K562 (cell line): ENCODE measurements around the gene KISS1. TPM values are rescaled to one million over a fixed set of nuclear protein-coding genes. Genes with fewer than 3 reads are reported as not detected.
A peak's percentile ranks its signal among the peaks of the same experiment; 100 is the strongest.

ENCODE experiments used
- ATAC-seq: fragments of 200-7000 bp; cut with Tn5 transposase; 3 replicates; pipeline ENCODE4 v1.9.1; 2020; ENCODE audit warnings: moderate library complexity
- BruUV-seq: library from RNA; stranded (reverse); fragments of 400-500 nt; replicated peaks from 2 replicates; lab custom pipeline; 2021; lab: Mats Ljungman, UMichigan
- CTCF ChIA-PET: fragments of 300-600 bp; formaldehyde crosslinking; extraction: SDS; loops from one replicate; lab custom pipeline; 2021; ENCODE audit warnings: low intra/inter-chr PET ratio; lab: Yijun Ruan, JAX
- POLR2A ChIA-PET: fragments of 300-600, 350-650 bp; sonication (Branson Sonifier 250); formaldehyde crosslinking; extraction: SDS; loops from one replicate; lab custom pipeline; 2021; ENCODE audit warnings: antibody characterized with exemption, inconsistent platforms; lab: Yijun Ruan, JAX
- DNase-seq, 4 experiments: peaks; one replicate each; pipeline versions ENCODE4 v3.0.0 to v3.0.0-alpha.2; 2011 to 2018; ENCODE audit warnings: low spot score in 3 of 4, mixed read lengths in 3 of 4; ENCODE audit errors: extremely low read depth in 1 of 4
- FAIRE-seq: peaks from 2 replicates; lab custom pipeline; 2011; peaks lifted over from hg19 to GRCh38; lab: Jason Lieb, UNC
- H2AFZ ChIP-seq: 2 replicates; pipeline ENCODE4 v1.6.0; 2011; ENCODE audit warnings: low read depth, low read length, control low read depth, inconsistent platforms
- H3K27ac ChIP-seq: fragments of 200-600 bp; 3 replicates; pipeline ENCODE4 v1.8.0; 2011; ENCODE audit warnings: low read depth, mild to moderate bottlenecking, control low read depth, inconsistent platforms, low read length, moderate library complexity, mixed read lengths; ENCODE audit errors: extremely low read depth
- H3K27me3 ChIP-seq, 2 experiments: fragments of 300-600 bp in 1 of 2; 2 replicates in 1 of 2; 3 replicates in 1 of 2; pipeline versions ENCODE4 v1.6.0 to v1.8.0; 2011; ENCODE audit warnings: inconsistent platforms in 2 of 2, low read length in 2 of 2, mild to moderate bottlenecking in 1 of 2, mixed read lengths in 1 of 2, moderate library complexity in 1 of 2; ENCODE audit not compliant: control insufficient read depth in 2 of 2, insufficient read depth in 2 of 2
- H3K36me3 ChIP-seq: fragments of 300-600 bp; 3 replicates; pipeline ENCODE4 v1.8.0; 2011; ENCODE audit warnings: mild to moderate bottlenecking, low read length, inconsistent platforms; ENCODE audit not compliant: control insufficient read depth, insufficient read depth
- H3K4me1 ChIP-seq, 2 experiments: fragments of 200-600 bp in 1 of 2; replicated peaks in 1 of 2; 2 replicates in 1 of 2; 3 replicates in 1 of 2; pipeline versions ENCODE4 v1.5.1 to v1.8.0; 2011; ENCODE audit warnings: inconsistent platforms in 2 of 2, low read length in 2 of 2, mild to moderate bottlenecking in 1 of 2, mixed read lengths in 1 of 2, moderate library complexity in 1 of 2; ENCODE audit not compliant: control insufficient read depth in 2 of 2, insufficient read depth in 2 of 2
- H3K4me2 ChIP-seq: 2 replicates; pipeline ENCODE4 v1.6.1; 2011; ENCODE audit warnings: low read length, control low read depth, inconsistent platforms, mixed read lengths; ENCODE audit not compliant: insufficient read depth
- H3K4me3 ChIP-seq: fragments of 200-600 bp; sonication (generic), shearing (Covaris generic); 2 replicates; pipeline ENCODE4 v1.5.1; 2016; ENCODE audit warnings: control low read depth, inconsistent platforms
- H3K79me2 ChIP-seq: fragments of 200-600 bp; 3 replicates; pipeline ENCODE4 v1.8.0; 2011; ENCODE audit warnings: low read length, inconsistent platforms; ENCODE audit not compliant: control insufficient read depth, insufficient read depth
- H3K9ac ChIP-seq, 2 experiments: 2 replicates each; pipeline versions ENCODE4 v1.6.0 to v1.6.1; 2011; ENCODE audit warnings: low read depth in 2 of 2, low read length in 2 of 2, control low read depth in 1 of 2, inconsistent platforms in 1 of 2, mild to moderate bottlenecking in 1 of 2, mixed read lengths in 1 of 2; ENCODE audit not compliant: insufficient read depth in 1 of 2
- H3K9me1 ChIP-seq: one replicate; pipeline ENCODE4 v1.6.0; 2011; ENCODE audit warnings: inconsistent platforms, mild to moderate bottlenecking, low read length, moderate library complexity; ENCODE audit not compliant: control insufficient read depth, insufficient read depth
- H3K9me3 ChIP-seq: replicated peaks from 2 replicates; pipeline ENCODE4 v1.5.1; 2011; ENCODE audit warnings: low read depth, low read length, inconsistent platforms; ENCODE audit not compliant: control insufficient read depth, insufficient read depth
- H4K20me1 ChIP-seq: replicated peaks from 2 replicates; pipeline ENCODE4 v1.6.1; 2011; ENCODE audit warnings: low read length, inconsistent platforms, mixed read lengths; ENCODE audit not compliant: control insufficient read depth, insufficient read depth
- ARID1B ChIP-seq: fragments of 450-650 bp; IDR thresholded peaks from 2 replicates; pipeline ENCODE4 v1.6.1; 2016; ENCODE audit warnings: antibody characterized with exemption, mild to moderate bottlenecking, inconsistent platforms
- EGR1 ChIP-seq: fragments of 450-650 bp; conservative IDR thresholded peaks from 2 replicates; pipeline ENCODE4 v1.6.1; 2017; ENCODE audit warnings: mild to moderate bottlenecking
- KDM5B ChIP-seq: fragments of 200-600 bp; sonication (generic); IDR thresholded peaks from 2 replicates; pipeline ENCODE4 v1.6.1; 2012; ENCODE audit warnings: low read depth, mild to moderate bottlenecking, moderate library complexity, low read length, control low read depth, inconsistent platforms; ENCODE audit not compliant: insufficient replicate concordance
- PPARD ChIP-seq: fragments of 250-450 bp; sonication (Bioruptor Pico); IDR thresholded peaks from 2 replicates; pipeline ENCODE4 v1.8.0; 2022; ENCODE audit warnings: inconsistent platforms, mild to moderate bottlenecking, moderate library complexity
- RNF2 ChIP-seq: sonication (generic); IDR thresholded peaks from 2 replicates; pipeline ENCODE4 v1.6.1; 2016
- ZNF12 ChIP-seq: sonication (generic); formaldehyde crosslinking; IDR thresholded peaks from 2 replicates; pipeline ENCODE4 v1.4.0; 2020; ENCODE audit warnings: mild to moderate bottlenecking, missing genetic modification reagents
- ZNF121 ChIP-seq: sonication (generic); formaldehyde crosslinking; conservative IDR thresholded peaks from 2 replicates; pipeline ENCODE4 v1.8.0; 2022; ENCODE audit warnings: missing genetic modification reagents
- WGBS: fragments of 100-300 bp; shearing (Covaris generic); methylation state at CpG from one replicate; pipeline ENCODE4 v1.1.6; 2016; ENCODE audit warnings: low coverage, mixed read lengths; ENCODE audit not compliant: insufficient coverage; ENCODE audit errors: missing lambda C conversion rate; 5-methylcytosine and 5-hydroxymethylcytosine counted together
- in situ Hi-C: fragments of 300-500 bp; cut with MboI; formaldehyde crosslinking; loops from 4 replicates; pipeline ENCODE4 v1.15.0; 2018; ENCODE audit warnings: inconsistent platforms, mixed read lengths
- intact Hi-C: fragments of 100-400 bp; cut with micrococcal nuclease; formaldehyde crosslinking; loops from 2 replicates; pipeline ENCODE4 v1.14.2; 2022
- polyA plus RNA-seq, 8 experiments: library from polyadenylated mRNA; depleted of rRNA in 4 of 8; stranded (reverse) in 5 of 8; unstranded in 3 of 8; fragments of >200 nt; fragmentation: Nextera tagmentation in 2 of 8; fragmentation: Illumina TruSeq in 1 of 8; extraction: Ambion mirVana in 2 of 8; extraction: Trizol in 1 of 8; gene quantifications; 2 replicates each; pipeline versions ENCODE4 v1.2.1 to v1.2.3, GENCODE V29; 2011 to 2014; ENCODE audit warnings: inconsistent platforms in 1 of 8, missing spikeins in 1 of 8
- total RNA-seq, 7 experiments: library from RNA; depleted of rRNA in 6 of 7; stranded (reverse); fragments of >200 nt in 6 of 7; fragmentation: Illumina TruSeq in 2 of 7; extraction: Trizol in 2 of 7; gene quantifications; 2 replicates each; pipeline versions ENCODE4 v1.2.1 to v1.2.3, GENCODE V29; 2011 to 2021; ENCODE audit warnings: low replicate concordance in 1 of 7
- TF ChIP-seq, protein P1 (sequence below): fragments of 250-450 bp; sonication (Bioruptor Pico); IDR thresholded peaks from 2 replicates; pipeline ENCODE4 v1.4.0; 2020; ENCODE audit warnings: mild to moderate bottlenecking

KISS1 gene
- total and polyA plus RNA-seq, 9 of the 15 experiments (the other 6 are each of a cell fraction or from before 2014, with no cell fraction given), result 0.31 TPM; not detected in 8

- ChIA-PET POLR2A (interaction anchor here (2.8 kb wide), 1 partner anchor 8 kb away, joined by 13 read pairs; no protein-coding TSS in a partner anchor), CTCF (no interaction called here)
- Histone ChIP-seq H3K9me3 (0 out of 2 replicates have a peak, but pooled peaks cover 5% of the 10 kb centered on the region), H3K9me1 (no peaks in the 10 kb centered on the region), H2AFZ (no peak overlapping the region), H3K9ac (no peak overlapping the region), H3K27ac (no peak overlapping the region), H3K4me3 (no peak overlapping the region), H3K27me3 (peaks cover 3 to 20% of the 10 kb centered on the region in 2 experiments; a peak in 4 of 5 replicates), H3K79me2 (no peaks in the 10 kb centered on the region), H3K36me3 (no peaks in the 10 kb centered on the region), H3K4me2 (no peak overlapping the region), H4K20me1 (no peaks in the 10 kb centered on the region), H3K4me1 (no peaks in the 10 kb centered on the region; a peak in 1 of 5 replicates)
- TF ChIP-seq PPARD (CRISPR knock-in tag), result no peak
- peak; percentile 82 for TF ChIP-seq ZNF121
- FAIRE-seq, result no peak
- BruUV-seq, result no TSS peak
- in situ Hi-C loops, result no loop called here
- intact Hi-C loops, result no loop called here
- no peak for ATAC-seq
- no peak for DNase-seq
- 1% methylated on average over 5 of the region's 5 CpGs for WGBS
Observed at GRCh38 chr1:204167730-204168129, 28.6 kb downstream of the KISS1 start.

DNA sequence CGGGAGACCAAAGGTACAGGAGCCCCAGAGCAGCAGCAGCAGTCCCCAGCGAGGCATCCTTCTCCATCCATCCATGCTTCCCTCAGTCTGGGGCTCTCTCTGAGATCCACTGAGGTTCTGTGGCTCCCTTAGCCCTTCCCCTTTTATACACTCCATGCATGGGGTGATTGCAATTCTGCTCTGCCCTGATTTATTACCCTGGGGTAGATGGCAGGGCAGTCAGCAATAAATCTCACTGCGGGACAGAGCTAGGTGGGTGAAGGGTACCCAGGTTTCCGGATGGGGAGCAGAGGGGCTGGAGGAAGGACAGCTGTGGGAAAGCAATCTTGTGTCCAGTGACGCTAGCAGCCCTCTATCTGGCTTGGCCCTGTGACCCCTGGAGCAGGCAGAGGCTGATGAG lies 30.1 kb downstream of the KISS1 start, which contains the start of gene REN:
REN (minus strand) TSS at position 119 of the 400 bp plus-strand sequence; CDS start at position 75, 44 bp downstream.
- H3K27me3 ChIP-seq, result peaks cover 3 to 28% of the 10 kb centered on the region in 2 experiments; a peak in 4 of 5 replicates

More for the DNA sequence above, 30.1 kb downstream of the KISS1 start, which contains the start of gene REN:
- H3K9me1 ChIP-seq, result no peaks in the 10 kb centered on the region
- H3K4me3 ChIP-seq, result no peak within 1 kb of the TSS
- H3K9me3 ChIP-seq, result 0 out of 2 replicates have a peak, but pooled peaks cover 5% of the 10 kb centered on the region
- intact Hi-C loops, result no loop called here
- H3K27ac ChIP-seq, result no peak within 1 kb of the TSS
- H2AFZ ChIP-seq, result no peak within 1 kb of the TSS
- no peak for FAIRE-seq
- POLR2A ChIA-PET, result interaction anchor here (1.0 to 2.8 kb wide), 2 partner anchors 10 to 167 kb away, joined by 3 to 13 read pairs; no protein-coding TSS in a partner anchor
- H3K36me3 ChIP-seq, result no peaks in the 10 kb centered on the region
- 2% methylated on average over 5 of the region's 5 CpGs for WGBS
- H4K20me1 ChIP-seq, result no peaks in the 10 kb centered on the region
- no peaks in the 10 kb centered on the region for H3K79me2 ChIP-seq
- BruUV-seq, result no TSS peak
- in situ Hi-C loops, result no loop called here
- CTCF ChIA-PET, result interaction anchor here (0.5 kb wide), 1 partner anchor 11 kb away, joined by 3 read pairs; no protein-coding TSS in a partner anchor
- H3K4me2 ChIP-seq, result no peak within 1 kb of the TSS
- H3K9ac ChIP-seq, result no peak within 1 kb of the TSS
- no peaks in the 10 kb centered on the region for H3K4me1 ChIP-seq
- no peak for ATAC-seq
- no peak for DNase-seq
- TF ChIP-seq EGR1 (no peak), RNF2 (no peak), ARID1B (no peak), KDM5B (no peak), ZNF12 (CRISPR knock-in tag) (no peak)
- TF ChIP-seq, protein P1, sequence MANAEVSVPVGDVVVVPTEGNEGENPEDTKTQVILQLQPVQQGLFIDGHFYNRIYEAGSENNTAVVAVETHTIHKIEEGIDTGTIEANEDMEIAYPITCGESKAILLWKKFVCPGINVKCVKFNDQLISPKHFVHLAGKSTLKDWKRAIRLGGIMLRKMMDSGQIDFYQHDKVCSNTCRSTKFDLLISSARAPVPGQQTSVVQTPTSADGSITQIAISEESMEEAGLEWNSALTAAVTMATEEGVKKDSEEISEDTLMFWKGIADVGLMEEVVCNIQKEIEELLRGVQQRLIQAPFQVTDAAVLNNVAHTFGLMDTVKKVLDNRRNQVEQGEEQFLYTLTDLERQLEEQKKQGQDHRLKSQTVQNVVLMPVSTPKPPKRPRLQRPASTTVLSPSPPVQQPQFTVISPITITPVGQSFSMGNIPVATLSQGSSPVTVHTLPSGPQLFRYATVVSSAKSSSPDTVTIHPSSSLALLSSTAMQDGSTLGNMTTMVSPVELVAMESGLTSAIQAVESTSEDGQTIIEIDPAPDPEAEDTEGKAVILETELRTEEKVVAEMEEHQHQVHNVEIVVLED (CRISPR knock-in tag), result no peak
